ENCODE results near the gene NPR2.

Gene NPR2

DNA sequence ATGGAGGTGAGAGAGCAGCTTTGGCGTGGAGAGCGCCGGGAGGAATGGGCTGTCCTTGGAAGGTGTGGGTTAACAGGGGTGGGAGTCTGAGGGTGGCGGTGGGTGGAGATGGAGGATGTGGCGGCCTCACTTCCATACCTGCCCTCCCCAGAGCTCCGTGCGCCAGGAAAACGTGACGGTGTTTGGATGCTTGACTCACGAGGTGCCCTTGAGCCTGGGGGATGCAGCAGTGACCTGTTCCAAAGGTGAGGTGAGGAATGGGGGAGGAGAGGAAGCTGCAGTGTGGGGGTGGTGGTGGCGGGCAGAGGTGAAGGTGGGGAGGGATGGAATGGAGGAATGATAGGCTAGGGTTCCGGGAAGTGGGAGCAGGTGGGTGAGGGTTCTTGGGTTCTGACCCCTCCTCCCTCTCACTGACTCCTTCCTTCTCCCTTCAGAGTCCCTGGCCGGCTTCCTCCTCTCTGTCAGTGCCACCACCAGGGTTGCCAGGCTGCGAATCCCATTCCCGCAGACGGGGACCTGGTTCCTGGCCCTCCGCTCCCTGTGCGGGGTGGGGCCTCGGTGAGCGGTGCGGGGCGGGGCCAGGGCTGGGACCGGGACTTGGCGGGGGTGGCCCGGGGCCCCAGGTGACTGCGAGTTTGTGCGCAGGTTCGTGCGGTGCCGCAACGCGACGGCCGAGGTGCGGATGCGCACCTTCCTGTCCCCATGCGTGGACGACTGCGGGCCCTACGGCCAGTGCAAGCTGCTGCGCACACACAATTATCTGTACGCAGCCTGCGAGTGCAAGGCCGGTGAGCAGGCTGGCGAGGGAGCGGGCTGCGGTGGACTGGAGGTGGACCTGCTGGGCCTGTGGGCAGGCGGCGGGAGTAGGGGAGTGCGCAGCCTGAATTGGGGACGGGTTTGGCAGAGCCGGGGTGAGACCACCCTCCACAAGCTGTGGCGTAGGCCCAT is 54.7 kb downstream of the NPR2 start:
- peak overlapping the region; percentile 56 for H3K4me2 ChIP-seq (ENCODE audit: low read length)
- no peak overlapping the region for H3K23ac ChIP-seq (ENCODE audit: low read length)
- no peak overlapping the region for H3K4ac ChIP-seq (ENCODE audit: low read depth, low read length)
- H3K79me1 ChIP-seq (ENCODE audit: low read length), result no peaks in the 10 kb centered on the region
- H2AFZ ChIP-seq (ENCODE audit: insufficient read depth, low read length, poor library complexity), result no peak overlapping the region
- peaks cover 2% of the 10 kb centered on the region for H3K9me3 ChIP-seq (ENCODE audit: insufficient read depth, low read depth, low read length)
- H2BK12ac ChIP-seq (ENCODE audit: low read length), result no peak overlapping the region
- no peak overlapping the region for H4K91ac ChIP-seq (ENCODE audit: low read depth, low read length)
- peaks cover 0 to 5% of the 10 kb centered on the region in 2 experiments for H3K36me3 ChIP-seq (ENCODE audit: control insufficient read depth in 1 of 2, insufficient read depth in 2 of 2, low read length in 2 of 2)
- no peaks in the 10 kb centered on the region for H3K79me2 ChIP-seq (ENCODE audit: control insufficient read depth, insufficient read depth, low read length, poor library complexity)
- DNase-seq, result peak in 1 of 2 donors; percentile 26
- no peak overlapping the region for H2BK120ac ChIP-seq (ENCODE audit: insufficient read depth, low read length, poor library complexity)
- no peak overlapping the region for H2AK5ac ChIP-seq (ENCODE audit: low read length)
- no CpG with 5 or more reads among the region's 53 CpGs for WGBS (ENCODE audit: extremely low coverage, insufficient coverage, insufficient read length)
- peak overlapping the region; percentile 32 for H3K4me3 ChIP-seq (ENCODE audit: low read depth, low read length)
- no peak overlapping the region for H3K9ac ChIP-seq (ENCODE audit: low read length)
- H3K4me1 ChIP-seq (ENCODE audit: control insufficient read depth in 1 of 2, insufficient read depth in 2 of 2, low read length in 2 of 2), result peaks cover 4 to 10% of the 10 kb centered on the region in 2 experiments
- H3K14ac ChIP-seq (ENCODE audit: low read length), result no peak overlapping the region
- no peak overlapping the region for H4K8ac ChIP-seq (ENCODE audit: low read depth, low read length)
- H4K12ac ChIP-seq (ENCODE audit: low read depth, low read length), result no peak overlapping the region
- H2BK5ac ChIP-seq (ENCODE audit: low read depth, low read length, poor library complexity), result no peak overlapping the region
- H3K27me3 ChIP-seq (ENCODE audit: insufficient read depth, low read length), result peaks cover 3% of the 10 kb centered on the region
- H3K27ac ChIP-seq (ENCODE audit: low read depth, low read length), result no peak overlapping the region
- no peak overlapping the region for H3K18ac ChIP-seq (ENCODE audit: low read length)

DNA sequence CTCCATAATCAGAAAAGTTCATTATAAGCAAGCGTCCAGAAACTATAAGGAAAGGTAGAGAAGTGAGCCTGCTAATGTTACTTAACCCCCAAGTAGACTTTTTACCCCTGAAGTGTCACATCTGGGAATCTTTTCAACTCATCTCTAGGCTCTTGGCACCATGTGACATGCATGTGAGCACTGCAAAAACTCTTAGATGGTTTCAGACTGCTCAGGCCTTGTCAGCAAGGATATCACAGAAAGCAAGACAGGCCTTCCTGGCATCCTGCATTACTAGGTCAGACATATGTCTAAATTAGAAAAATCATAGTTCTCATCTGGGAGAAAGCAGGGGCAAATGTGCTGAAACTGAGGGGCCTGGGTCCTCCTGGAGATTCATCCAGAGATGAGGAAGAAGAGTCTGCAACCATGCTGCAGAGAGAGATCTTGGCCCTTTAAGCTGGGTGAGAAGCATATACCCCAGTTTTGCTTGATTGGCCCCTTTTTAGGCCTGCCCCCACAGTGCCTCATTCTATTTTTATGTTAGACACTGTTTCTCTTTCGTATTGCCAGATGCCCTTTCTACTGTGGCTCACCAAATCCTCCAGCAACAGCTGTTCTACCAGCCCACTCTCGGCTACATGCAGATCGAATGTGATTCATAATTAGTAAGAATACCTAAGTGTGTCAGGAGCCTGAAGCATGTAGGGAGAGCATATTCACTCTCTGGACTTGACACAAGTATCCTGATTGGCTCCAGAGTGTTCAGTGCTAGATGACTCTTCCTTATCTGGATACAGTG is 56.6 kb downstream of the NPR2 start:
- Histone ChIP-seq H3K14ac (ENCODE audit: low read length) (no peak overlapping the region), H3K9ac (ENCODE audit: low read length) (no peak overlapping the region), H4K91ac (ENCODE audit: low read depth, low read length) (no peak overlapping the region), H3K4me2 (ENCODE audit: low read length) (no peak overlapping the region), H3K36me3 (ENCODE audit: control insufficient read depth in 1 of 2, insufficient read depth in 2 of 2, low read length in 2 of 2) (peaks cover 0 to 3% of the 10 kb centered on the region in 2 experiments), H3K27ac (ENCODE audit: low read depth, low read length) (no peak overlapping the region), H4K8ac (ENCODE audit: low read depth, low read length) (no peak overlapping the region), H3K23ac (ENCODE audit: low read length) (no peak overlapping the region), H4K12ac (ENCODE audit: low read depth, low read length) (no peak overlapping the region), H2AK5ac (ENCODE audit: low read length) (no peak overlapping the region), H3K4ac (ENCODE audit: low read depth, low read length) (no peak overlapping the region), H3K27me3 (ENCODE audit: insufficient read depth, low read length) (peaks cover 3% of the 10 kb centered on the region), H3K18ac (ENCODE audit: low read length) (no peak overlapping the region), H3K4me3 (ENCODE audit: low read depth, low read length) (no peak overlapping the region), H3K79me1 (ENCODE audit: low read length) (no peaks in the 10 kb centered on the region), H3K79me2 (ENCODE audit: control insufficient read depth, insufficient read depth, low read length, poor library complexity) (no peaks in the 10 kb centered on the region), H2BK12ac (ENCODE audit: low read length) (no peak overlapping the region), H2BK120ac (ENCODE audit: insufficient read depth, low read length, poor library complexity) (no peak overlapping the region), H2AFZ (ENCODE audit: insufficient read depth, low read length, poor library complexity) (no peak overlapping the region), H3K4me1 (ENCODE audit: control insufficient read depth in 1 of 2, insufficient read depth in 2 of 2, low read length in 2 of 2) (peaks cover 4 to 10% of the 10 kb centered on the region in 2 experiments), H3K9me3 (ENCODE audit: insufficient read depth, low read depth, low read length) (peaks cover 2% of the 10 kb centered on the region), H2BK5ac (ENCODE audit: low read depth, low read length, poor library complexity) (no peak overlapping the region)
- DNase-seq, result no peak
- WGBS (ENCODE audit: extremely low coverage, insufficient coverage, insufficient read length), result no CpG with 5 or more reads among the region's 4 CpGs

DNA sequence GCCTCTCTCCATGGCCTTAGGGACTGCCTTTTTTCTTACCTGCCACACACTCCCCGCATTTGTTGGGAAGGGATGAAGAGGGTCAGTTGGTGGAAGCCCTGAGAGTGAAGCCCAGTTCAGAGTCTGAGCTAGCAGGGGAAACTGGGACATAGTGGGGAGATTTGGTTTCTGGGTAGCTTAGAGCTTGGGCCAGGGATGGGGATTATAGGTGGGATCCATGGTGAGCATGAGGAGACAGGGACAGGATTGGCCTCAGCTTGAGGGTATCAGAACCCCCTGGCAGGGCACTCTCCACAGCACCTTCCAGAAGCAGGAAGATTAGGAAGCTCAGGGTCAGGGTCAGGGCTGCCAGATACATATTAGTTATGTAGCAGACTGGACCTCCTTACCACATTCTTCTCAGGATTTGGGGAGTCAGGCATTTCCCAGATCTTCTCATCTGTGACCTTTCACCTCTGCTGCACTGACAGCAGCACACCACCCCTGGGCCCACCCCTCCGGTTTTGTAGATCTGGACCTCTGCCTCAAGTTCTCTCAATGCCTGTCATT is 61.0 kb downstream of the NPR2 start:
- H2BK5ac ChIP-seq (ENCODE audit: low read depth, low read length, poor library complexity), result no peak overlapping the region

More for the DNA sequence above, 61.0 kb downstream of the NPR2 start:
- H3K27ac ChIP-seq (ENCODE audit: low read depth, low read length), result no peak overlapping the region
- no peak overlapping the region for H4K8ac ChIP-seq (ENCODE audit: low read depth, low read length)
- H3K79me2 ChIP-seq (ENCODE audit: control insufficient read depth, insufficient read depth, low read length, poor library complexity), result no peaks in the 10 kb centered on the region
- no peak overlapping the region for H3K4ac ChIP-seq (ENCODE audit: low read depth, low read length)
- no CpG with 5 or more reads among the region's 2 CpGs for WGBS (ENCODE audit: extremely low coverage, insufficient coverage, insufficient read length)
- H3K18ac ChIP-seq (ENCODE audit: low read length), result no peak overlapping the region
- H2AK5ac ChIP-seq (ENCODE audit: low read length), result no peak overlapping the region
- no peaks in the 10 kb centered on the region for H3K9me3 ChIP-seq (ENCODE audit: insufficient read depth, low read depth, low read length)
- H3K23ac ChIP-seq (ENCODE audit: low read length), result no peak overlapping the region
- no peaks in the 10 kb centered on the region for H3K4me1 ChIP-seq (ENCODE audit: control insufficient read depth in 1 of 2, insufficient read depth in 2 of 2, low read length in 2 of 2)
- no peak overlapping the region for H4K12ac ChIP-seq (ENCODE audit: low read depth, low read length)
- H3K27me3 ChIP-seq (ENCODE audit: insufficient read depth, low read length), result no peaks in the 10 kb centered on the region
- no peaks in the 10 kb centered on the region for H3K79me1 ChIP-seq (ENCODE audit: low read length)
- no peak for DNase-seq
- no peak overlapping the region for H4K91ac ChIP-seq (ENCODE audit: low read depth, low read length)
- no peak overlapping the region for H3K14ac ChIP-seq (ENCODE audit: low read length)
- no peak overlapping the region for H3K4me2 ChIP-seq (ENCODE audit: low read length)
- H2AFZ ChIP-seq (ENCODE audit: insufficient read depth, low read length, poor library complexity), result no peak overlapping the region
- no peak overlapping the region for H2BK12ac ChIP-seq (ENCODE audit: low read length)
- no peak overlapping the region for H3K4me3 ChIP-seq (ENCODE audit: low read depth, low read length)
- no peak overlapping the region for H3K9ac ChIP-seq (ENCODE audit: low read length)
- H2BK120ac ChIP-seq (ENCODE audit: insufficient read depth, low read length, poor library complexity), result no peak overlapping the region
- H3K36me3 ChIP-seq (ENCODE audit: control insufficient read depth in 1 of 2, insufficient read depth in 2 of 2, low read length in 2 of 2), result no peaks in the 10 kb centered on the region
